Uterus (tissue), 2 donors: Measurements from ENCODE around the gene RTN1.

Experiments used
- POLR2A ChIP-seq, 2 donors: fragments of 450-650 bp; IDR thresholded peaks; one replicate each; pipeline ENCODE4 v1.6.1; 2016; ENCODE audit warnings: antibody characterized with exemption in 2 of 2, mild to moderate bottlenecking in 1 of 2, moderate library complexity in 1 of 2
- TF ChIP-seq, protein P1 (sequence below), 4 experiments: fragments of 200-600 bp in 2 of 4; fragments of 450-650 bp in 2 of 4; sonication (generic) in 2 of 4; IDR thresholded peaks; one replicate each; pipeline ENCODE4 v1.5.1; 2016 to 2019; ENCODE audit warnings: antibody characterized with exemption in 4 of 4, mild to moderate bottlenecking in 2 of 4, moderate library complexity in 1 of 4

GRCh38 chr14:59632381-59632780 is 238.2 kb downstream of the RTN1 start:
- no peak for TF ChIP-seq POLR2A (IDR thresholded peaks at IDR 0.05)
- TF ChIP-seq, protein P1, sequence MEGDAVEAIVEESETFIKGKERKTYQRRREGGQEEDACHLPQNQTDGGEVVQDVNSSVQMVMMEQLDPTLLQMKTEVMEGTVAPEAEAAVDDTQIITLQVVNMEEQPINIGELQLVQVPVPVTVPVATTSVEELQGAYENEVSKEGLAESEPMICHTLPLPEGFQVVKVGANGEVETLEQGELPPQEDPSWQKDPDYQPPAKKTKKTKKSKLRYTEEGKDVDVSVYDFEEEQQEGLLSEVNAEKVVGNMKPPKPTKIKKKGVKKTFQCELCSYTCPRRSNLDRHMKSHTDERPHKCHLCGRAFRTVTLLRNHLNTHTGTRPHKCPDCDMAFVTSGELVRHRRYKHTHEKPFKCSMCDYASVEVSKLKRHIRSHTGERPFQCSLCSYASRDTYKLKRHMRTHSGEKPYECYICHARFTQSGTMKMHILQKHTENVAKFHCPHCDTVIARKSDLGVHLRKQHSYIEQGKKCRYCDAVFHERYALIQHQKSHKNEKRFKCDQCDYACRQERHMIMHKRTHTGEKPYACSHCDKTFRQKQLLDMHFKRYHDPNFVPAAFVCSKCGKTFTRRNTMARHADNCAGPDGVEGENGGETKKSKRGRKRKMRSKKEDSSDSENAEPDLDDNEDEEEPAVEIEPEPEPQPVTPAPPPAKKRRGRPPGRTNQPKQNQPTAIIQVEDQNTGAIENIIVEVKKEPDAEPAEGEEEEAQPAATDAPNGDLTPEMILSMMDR (IDR thresholded peaks at IDR 0.05): peak in 1 of 4 experiments; percentile 14
